HG02798 (cell line): Measurements from ENCODE around the gene KCNH1.
"Not testable (repeated sequence)": the region's sequence is repeated elsewhere in the genome, so short reads cannot be mapped to it uniquely, and the experiment has no call there.

ENCODE experiments used
- ATAC-seq: cut with Tn5 transposase; IDR thresholded peaks from one replicate; pipeline ENCODE4 v1.9.1; 2021; ENCODE audit warnings: mild to moderate bottlenecking; ENCODE audit not compliant: unreplicated experiment, poor library complexity

The KCNH1 gene

GRCh38 chr1:211013346-211014240 is 120.4 kb downstream of the KCNH1 start:
- ATAC-seq, result no peak

GRCh38 chr1:211011128-211011527 is 122.8 kb downstream of the KCNH1 start:
- not testable (repeated sequence) for ATAC-seq

- no peak for ATAC-seq
These were observed 124.0 kb downstream of the KCNH1 start for GRCh38 chr1:211009944-211010343.

GRCh38 chr1:211007830-211008229 is 126.1 kb downstream of the KCNH1 start:
- no peak for ATAC-seq

GRCh38 chr1:210995931-210996330 is 138.0 kb downstream of the KCNH1 start:
- ATAC-seq, result not testable (repeated sequence)

- no peak for ATAC-seq
These were observed 141.1 kb downstream of the KCNH1 start for GRCh38 chr1:210992837-210993236.

GRCh38 chr1:210989905-210990304 is 144.0 kb downstream of the KCNH1 start:
- ATAC-seq, result no peak

GRCh38 chr1:210981490-210981889 is 152.5 kb downstream of the KCNH1 start:
- ATAC-seq, result no peak

GRCh38 chr1:210980082-210980481 is 153.9 kb downstream of the KCNH1 start:
- ATAC-seq, result no peak

- no peak for ATAC-seq
These were observed 155.0 kb downstream of the KCNH1 start for GRCh38 chr1:210978974-210979354.

GRCh38 chr1:210978316-210978973 is 155.5 kb downstream of the KCNH1 start:
- ATAC-seq, result peak; percentile 40

- no peak for ATAC-seq
These were observed 182.7 kb downstream of the KCNH1 start for GRCh38 chr1:210951279-210951678.

- ATAC-seq, result peak; percentile 82
These were observed 183.9 kb downstream of the KCNH1 start for GRCh38 chr1:210949940-210950546.

GRCh38 chr1:210949489-210949888 is 184.5 kb downstream of the KCNH1 start:
- no peak for ATAC-seq

- ATAC-seq, result no peak
These were observed 184.9 kb downstream of the KCNH1 start for GRCh38 chr1:210949039-210949438.

- no peak for ATAC-seq
These were observed 189.7 kb downstream of the KCNH1 start for GRCh38 chr1:210944252-210944651.

GRCh38 chr1:210942513-210942912 is 191.4 kb downstream of the KCNH1 start:
- ATAC-seq, result no peak

- no peak for ATAC-seq
These were observed 193.8 kb downstream of the KCNH1 start for GRCh38 chr1:210940081-210940617.

- no peak for ATAC-seq
These were observed 195.5 kb downstream of the KCNH1 start for GRCh38 chr1:210938416-210938925.

GRCh38 chr1:210937846-210938245 is 196.1 kb downstream of the KCNH1 start:
- ATAC-seq, result no peak

GRCh38 chr1:210935905-210936304 is 198.0 kb downstream of the KCNH1 start:
- ATAC-seq, result no peak
